ENCODE measurements around the gene ANXA10. TPM values are rescaled to one million over a fixed set of nuclear protein-coding genes. Genes with fewer than 3 reads are reported as not detected.
A peak's percentile ranks its signal among the peaks of the same experiment; 100 is the strongest.
"Not testable (repeated sequence)": the region's sequence is repeated elsewhere in the genome, so short reads cannot be mapped to it uniquely, and the experiment has no call there.

Gene ANXA10
- total RNA-seq, 1 donor = 1.1 TPM

DNA sequence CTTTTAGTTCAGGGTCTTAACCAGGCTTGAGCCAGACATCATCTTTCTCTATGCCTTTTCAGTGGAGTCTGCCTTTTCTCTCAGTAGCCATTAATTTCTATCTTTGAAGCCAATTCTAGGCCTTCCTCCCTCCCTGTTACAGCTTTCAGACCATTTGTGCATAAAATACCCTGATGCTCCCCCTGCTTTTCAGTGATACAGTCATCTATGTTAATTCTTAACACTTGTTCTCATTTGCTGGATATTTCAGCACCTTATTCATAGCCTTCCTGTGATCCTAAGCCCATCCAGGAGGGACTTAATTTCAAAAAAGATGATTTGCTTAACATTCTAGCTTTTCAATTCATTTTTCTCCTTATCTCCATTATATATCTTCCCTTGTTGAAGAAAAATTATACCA, 42.3 kb downstream of the ANXA10 start:
- TF ChIP-seq, protein P1, sequence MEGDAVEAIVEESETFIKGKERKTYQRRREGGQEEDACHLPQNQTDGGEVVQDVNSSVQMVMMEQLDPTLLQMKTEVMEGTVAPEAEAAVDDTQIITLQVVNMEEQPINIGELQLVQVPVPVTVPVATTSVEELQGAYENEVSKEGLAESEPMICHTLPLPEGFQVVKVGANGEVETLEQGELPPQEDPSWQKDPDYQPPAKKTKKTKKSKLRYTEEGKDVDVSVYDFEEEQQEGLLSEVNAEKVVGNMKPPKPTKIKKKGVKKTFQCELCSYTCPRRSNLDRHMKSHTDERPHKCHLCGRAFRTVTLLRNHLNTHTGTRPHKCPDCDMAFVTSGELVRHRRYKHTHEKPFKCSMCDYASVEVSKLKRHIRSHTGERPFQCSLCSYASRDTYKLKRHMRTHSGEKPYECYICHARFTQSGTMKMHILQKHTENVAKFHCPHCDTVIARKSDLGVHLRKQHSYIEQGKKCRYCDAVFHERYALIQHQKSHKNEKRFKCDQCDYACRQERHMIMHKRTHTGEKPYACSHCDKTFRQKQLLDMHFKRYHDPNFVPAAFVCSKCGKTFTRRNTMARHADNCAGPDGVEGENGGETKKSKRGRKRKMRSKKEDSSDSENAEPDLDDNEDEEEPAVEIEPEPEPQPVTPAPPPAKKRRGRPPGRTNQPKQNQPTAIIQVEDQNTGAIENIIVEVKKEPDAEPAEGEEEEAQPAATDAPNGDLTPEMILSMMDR (IDR thresholded peaks at IDR 0.05; ENCODE audit: extremely low read depth, low read depth, low read length) = no peak
- Histone ChIP-seq H2AFZ (ENCODE audit: low read length) (no peak overlapping the region), H3K4me2 (ENCODE audit: insufficient read depth, low read length) (no peak overlapping the region), H3K36me3 (ENCODE audit: insufficient read depth, low read length) (no peaks in the 10 kb centered on the region), H3K27me3 (ENCODE audit: insufficient read depth, low read length) (no peaks in the 10 kb centered on the region), H4K20me1 (ENCODE audit: insufficient read depth, low read length) (no peaks in the 10 kb centered on the region), H3K4me3 (ENCODE audit: insufficient read depth, low read length) (no peak overlapping the region), H3K9me3 (ENCODE audit: low read depth, low read length) (no peaks in the 10 kb centered on the region), H3K4me1 (ENCODE audit: insufficient read depth, low read length) (peaks cover 19% of the 10 kb centered on the region), H3K27ac (ENCODE audit: low read depth, low read length) (peak overlapping the region; percentile 25), H3K79me2 (ENCODE audit: insufficient read depth, low read length) (no peaks in the 10 kb centered on the region)
- DNase-seq (ENCODE audit: insufficient read length, low spot score, missing footprints) = no peak

DNA sequence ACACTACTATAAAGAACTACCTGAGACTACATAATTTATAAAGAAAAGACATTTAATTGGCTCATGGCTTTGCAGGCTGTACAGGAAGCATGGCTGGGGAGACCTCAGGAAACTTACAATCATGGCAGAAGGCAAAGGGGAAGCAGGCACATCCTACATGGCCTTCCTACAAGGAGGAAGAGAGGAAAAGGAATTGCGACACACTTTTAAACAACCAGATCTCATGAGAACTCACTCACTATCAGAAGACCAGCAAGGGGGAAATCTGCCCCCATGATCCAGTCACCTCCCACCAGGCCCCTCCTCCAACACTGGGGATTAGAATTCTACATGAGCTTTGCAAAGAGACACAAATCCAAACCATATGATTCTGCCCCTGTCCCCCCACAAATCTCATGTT, 43.5 kb downstream of the ANXA10 start:
- H4K20me1 ChIP-seq (ENCODE audit: insufficient read depth, low read length); H2AFZ ChIP-seq (ENCODE audit: low read length); H3K27ac ChIP-seq (ENCODE audit: low read depth, low read length); H3K36me3 ChIP-seq (ENCODE audit: insufficient read depth, low read length); H3K4me2 ChIP-seq (ENCODE audit: insufficient read depth, low read length); H3K27me3 ChIP-seq (ENCODE audit: insufficient read depth, low read length); H3K9me3 ChIP-seq (ENCODE audit: low read depth, low read length); DNase-seq (ENCODE audit: insufficient read length, low spot score, missing footprints); H3K4me3 ChIP-seq (ENCODE audit: insufficient read depth, low read length); H3K79me2 ChIP-seq (ENCODE audit: insufficient read depth, low read length): not testable (repeated sequence)
- H3K4me1 ChIP-seq (ENCODE audit: insufficient read depth, low read length) = peaks cover 21% of the 10 kb centered on the region

DNA sequence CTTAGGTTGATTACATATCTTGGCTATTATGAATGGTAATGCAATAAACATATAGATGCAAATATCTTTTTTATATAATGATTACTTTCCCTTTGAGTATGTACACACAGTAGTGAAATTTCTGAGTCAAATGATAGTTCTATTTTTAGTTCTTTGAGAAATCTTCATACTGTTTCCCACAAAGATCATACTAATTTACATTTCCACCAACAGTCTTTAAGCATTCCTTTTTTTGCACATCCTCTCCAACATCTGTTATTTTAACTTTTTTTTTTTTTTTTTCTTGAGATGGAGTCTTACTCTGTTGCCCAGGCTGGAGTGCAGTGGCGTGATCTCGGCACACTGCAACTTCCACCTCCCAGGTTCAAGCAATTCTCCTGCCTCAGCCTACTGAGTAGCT, 45.4 kb downstream of the ANXA10 start:
- H3K36me3 ChIP-seq (ENCODE audit: insufficient read depth, low read length); H3K9me3 ChIP-seq (ENCODE audit: low read depth, low read length); H3K4me3 ChIP-seq (ENCODE audit: insufficient read depth, low read length); H3K4me2 ChIP-seq (ENCODE audit: insufficient read depth, low read length); H3K27me3 ChIP-seq (ENCODE audit: insufficient read depth, low read length); DNase-seq (ENCODE audit: insufficient read length, low spot score, missing footprints); H4K20me1 ChIP-seq (ENCODE audit: insufficient read depth, low read length); H2AFZ ChIP-seq (ENCODE audit: low read length); H3K79me2 ChIP-seq (ENCODE audit: insufficient read depth, low read length): not testable (repeated sequence)
- Histone ChIP-seq H3K27ac (ENCODE audit: low read depth, low read length) (peak overlapping the region; percentile 94), H3K4me1 (ENCODE audit: insufficient read depth, low read length) (peaks cover 21% of the 10 kb centered on the region)

DNA sequence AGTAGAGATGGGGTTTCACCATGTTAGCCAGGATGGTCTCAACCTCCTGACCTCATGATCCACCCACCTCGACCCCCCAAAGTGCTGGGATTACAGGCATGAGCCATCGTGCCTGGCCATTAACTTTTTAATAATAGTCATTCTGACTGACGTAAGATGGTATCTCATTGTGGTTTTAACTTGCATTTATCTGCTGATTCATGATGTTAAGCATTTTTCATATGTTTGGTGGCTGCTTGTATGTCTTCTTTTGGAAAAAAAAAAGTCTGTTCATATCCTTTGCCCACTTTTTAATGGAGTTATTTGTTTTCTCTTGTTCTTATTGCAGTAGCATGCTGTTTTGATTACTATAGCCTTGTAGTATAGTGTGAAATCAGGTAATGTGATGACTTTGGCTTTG, 45.8 kb downstream of the ANXA10 start:
- peak overlapping the region; percentile 94 for H3K27ac ChIP-seq (ENCODE audit: low read depth, low read length)
- no peaks in the 10 kb centered on the region for H3K36me3 ChIP-seq (ENCODE audit: insufficient read depth, low read length)
- H2AFZ ChIP-seq (ENCODE audit: low read length) = no peak overlapping the region
- H3K79me2 ChIP-seq (ENCODE audit: insufficient read depth, low read length) = no peaks in the 10 kb centered on the region
- TF ChIP-seq, protein P1 (IDR thresholded peaks at IDR 0.05; ENCODE audit: extremely low read depth, low read depth, low read length) = no peak
- H3K4me3 ChIP-seq (ENCODE audit: insufficient read depth, low read length) = no peak overlapping the region
- H3K9me3 ChIP-seq (ENCODE audit: low read depth, low read length) = no peaks in the 10 kb centered on the region
- no peaks in the 10 kb centered on the region for H3K27me3 ChIP-seq (ENCODE audit: insufficient read depth, low read length)
- H3K4me1 ChIP-seq (ENCODE audit: insufficient read depth, low read length) = peaks cover 21% of the 10 kb centered on the region
- H3K4me2 ChIP-seq (ENCODE audit: insufficient read depth, low read length) = peak overlapping the region; percentile 23
- no peak for DNase-seq (ENCODE audit: insufficient read length, low spot score, missing footprints)
- no peaks in the 10 kb centered on the region for H4K20me1 ChIP-seq (ENCODE audit: insufficient read depth, low read length)

DNA sequence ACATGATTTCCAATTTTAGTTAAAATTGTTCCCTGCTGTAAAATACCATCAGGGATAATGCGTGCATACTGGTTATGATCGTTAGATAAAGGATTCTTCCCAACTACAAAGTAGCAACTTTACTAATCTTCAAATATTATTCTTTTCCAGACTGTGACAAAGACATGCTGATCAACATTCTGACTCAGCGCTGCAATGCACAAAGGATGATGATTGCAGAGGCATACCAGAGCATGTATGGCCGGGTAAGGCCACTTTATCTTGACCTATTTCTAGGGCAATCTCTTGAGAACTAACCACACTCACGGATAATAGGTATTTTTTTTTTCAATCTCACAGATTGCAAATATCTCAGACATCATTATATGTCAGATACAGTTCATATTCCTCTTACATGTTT, 47.0 kb downstream of the ANXA10 start:
- Histone ChIP-seq H3K27ac (ENCODE audit: low read depth, low read length) (peak overlapping the region; percentile 94), H3K36me3 (ENCODE audit: insufficient read depth, low read length) (no peaks in the 10 kb centered on the region), H3K4me3 (ENCODE audit: insufficient read depth, low read length) (no peak overlapping the region), H3K4me1 (ENCODE audit: insufficient read depth, low read length) (peaks cover 21% of the 10 kb centered on the region), H4K20me1 (ENCODE audit: insufficient read depth, low read length) (no peaks in the 10 kb centered on the region), H3K79me2 (ENCODE audit: insufficient read depth, low read length) (no peaks in the 10 kb centered on the region), H3K9me3 (ENCODE audit: low read depth, low read length) (no peaks in the 10 kb centered on the region), H2AFZ (ENCODE audit: low read length) (no peak overlapping the region), H3K27me3 (ENCODE audit: insufficient read depth, low read length) (no peaks in the 10 kb centered on the region), H3K4me2 (ENCODE audit: insufficient read depth, low read length) (peak overlapping the region; percentile 8)
- TF ChIP-seq, protein P1 (IDR thresholded peaks at IDR 0.05; ENCODE audit: extremely low read depth, low read depth, low read length) = no peak
- peak; percentile 17 for DNase-seq (ENCODE audit: insufficient read length, low spot score, missing footprints)

All from osteoblast (primary cell).